K562 (cell line): ENCODE measurements around the gene KRTAP1-1. TPM values are rescaled to one million over a fixed set of nuclear protein-coding genes. Genes with fewer than 3 reads are reported as not detected.

Source experiments
- ATAC-seq: fragments of 200-7000 bp; cut with Tn5 transposase; 3 replicates; pipeline ENCODE4 v1.9.1; 2020; ENCODE audit warnings: moderate library complexity
- BruUV-seq: library from RNA; stranded (reverse); fragments of 400-500 nt; replicated peaks from 2 replicates; lab custom pipeline; 2021; lab: Mats Ljungman, UMichigan
- CTCF ChIA-PET: fragments of 300-600 bp; formaldehyde crosslinking; extraction: SDS; loops from one replicate; lab custom pipeline; 2021; ENCODE audit warnings: low intra/inter-chr PET ratio; lab: Yijun Ruan, JAX
- POLR2A ChIA-PET: fragments of 300-600, 350-650 bp; sonication (Branson Sonifier 250); formaldehyde crosslinking; extraction: SDS; loops from one replicate; lab custom pipeline; 2021; ENCODE audit warnings: antibody characterized with exemption, inconsistent platforms; lab: Yijun Ruan, JAX
- DNase-seq, 4 experiments: peaks; one replicate each; pipeline versions ENCODE4 v3.0.0 to v3.0.0-alpha.2; 2011 to 2018; ENCODE audit warnings: low spot score in 3 of 4, mixed read lengths in 3 of 4; ENCODE audit errors: extremely low read depth in 1 of 4
- FAIRE-seq: peaks from 2 replicates; lab custom pipeline; 2011; peaks lifted over from hg19 to GRCh38; lab: Jason Lieb, UNC
- H2AFZ ChIP-seq: 2 replicates; pipeline ENCODE4 v1.6.0; 2011; ENCODE audit warnings: low read depth, low read length, control low read depth, inconsistent platforms
- H3K27ac ChIP-seq: fragments of 200-600 bp; 3 replicates; pipeline ENCODE4 v1.8.0; 2011; ENCODE audit warnings: low read depth, mild to moderate bottlenecking, control low read depth, inconsistent platforms, low read length, moderate library complexity, mixed read lengths; ENCODE audit errors: extremely low read depth
- H3K27me3 ChIP-seq, 2 experiments: fragments of 300-600 bp in 1 of 2; 2 replicates in 1 of 2; 3 replicates in 1 of 2; pipeline versions ENCODE4 v1.6.0 to v1.8.0; 2011; ENCODE audit warnings: inconsistent platforms in 2 of 2, low read length in 2 of 2, mild to moderate bottlenecking in 1 of 2, mixed read lengths in 1 of 2, moderate library complexity in 1 of 2; ENCODE audit not compliant: control insufficient read depth in 2 of 2, insufficient read depth in 2 of 2
- H3K36me3 ChIP-seq: fragments of 300-600 bp; 3 replicates; pipeline ENCODE4 v1.8.0; 2011; ENCODE audit warnings: mild to moderate bottlenecking, low read length, inconsistent platforms; ENCODE audit not compliant: control insufficient read depth, insufficient read depth
- H3K4me1 ChIP-seq, 2 experiments: fragments of 200-600 bp in 1 of 2; replicated peaks in 1 of 2; 2 replicates in 1 of 2; 3 replicates in 1 of 2; pipeline versions ENCODE4 v1.5.1 to v1.8.0; 2011; ENCODE audit warnings: inconsistent platforms in 2 of 2, low read length in 2 of 2, mild to moderate bottlenecking in 1 of 2, mixed read lengths in 1 of 2, moderate library complexity in 1 of 2; ENCODE audit not compliant: control insufficient read depth in 2 of 2, insufficient read depth in 2 of 2
- H3K4me2 ChIP-seq: 2 replicates; pipeline ENCODE4 v1.6.1; 2011; ENCODE audit warnings: low read length, control low read depth, inconsistent platforms, mixed read lengths; ENCODE audit not compliant: insufficient read depth
- H3K4me3 ChIP-seq: fragments of 200-600 bp; sonication (generic), shearing (Covaris generic); 2 replicates; pipeline ENCODE4 v1.5.1; 2016; ENCODE audit warnings: control low read depth, inconsistent platforms
- H3K79me2 ChIP-seq: fragments of 200-600 bp; 3 replicates; pipeline ENCODE4 v1.8.0; 2011; ENCODE audit warnings: low read length, inconsistent platforms; ENCODE audit not compliant: control insufficient read depth, insufficient read depth
- H3K9ac ChIP-seq, 2 experiments: 2 replicates each; pipeline versions ENCODE4 v1.6.0 to v1.6.1; 2011; ENCODE audit warnings: low read depth in 2 of 2, low read length in 2 of 2, control low read depth in 1 of 2, inconsistent platforms in 1 of 2, mild to moderate bottlenecking in 1 of 2, mixed read lengths in 1 of 2; ENCODE audit not compliant: insufficient read depth in 1 of 2
- H3K9me1 ChIP-seq: one replicate; pipeline ENCODE4 v1.6.0; 2011; ENCODE audit warnings: inconsistent platforms, mild to moderate bottlenecking, low read length, moderate library complexity; ENCODE audit not compliant: control insufficient read depth, insufficient read depth
- H3K9me3 ChIP-seq: replicated peaks from 2 replicates; pipeline ENCODE4 v1.5.1; 2011; ENCODE audit warnings: low read depth, low read length, inconsistent platforms; ENCODE audit not compliant: control insufficient read depth, insufficient read depth
- H4K20me1 ChIP-seq: replicated peaks from 2 replicates; pipeline ENCODE4 v1.6.1; 2011; ENCODE audit warnings: low read length, inconsistent platforms, mixed read lengths; ENCODE audit not compliant: control insufficient read depth, insufficient read depth
- BRD4 ChIP-seq: fragments of 200-600 bp; sonication (generic); IDR thresholded peaks from 2 replicates; pipeline ENCODE4 v1.6.1; 2017; ENCODE audit warnings: inconsistent platforms
- CREM ChIP-seq: IDR thresholded peaks from 2 replicates; pipeline ENCODE4 v1.6.1; 2014; ENCODE audit warnings: antibody characterized with exemption, low read depth
- ETS2 ChIP-seq: IDR thresholded peaks from 2 replicates; pipeline ENCODE4 v1.6.1; 2016; ENCODE audit warnings: borderline replicate concordance, missing genetic modification characterization, mild to moderate bottlenecking, moderate library complexity, missing compliant biosample characterization; ENCODE audit not compliant: poor library complexity, severe bottlenecking
- GABPB2 ChIP-seq: fragments of 250-450 bp; sonication (Bioruptor Pico); conservative IDR thresholded peaks from 2 replicates; pipeline ENCODE4 v1.5.1; 2021; ENCODE audit warnings: mild to moderate bottlenecking
- GATAD2A ChIP-seq: fragments of 450-650 bp; IDR thresholded peaks from 2 replicates; pipeline ENCODE4 v1.6.1; 2017
- HNRNPK ChIP-seq: fragments of 200-400 bp; formaldehyde crosslinking; IDR thresholded peaks from one replicate; pipeline ENCODE4 v1.6.1; 2018; ENCODE audit warnings: mild to moderate bottlenecking, low read depth, low read length; ENCODE audit not compliant: poor library complexity, severe bottlenecking
- RBBP5 ChIP-seq: fragments of 200-600 bp; sonication (generic); IDR thresholded peaks from 2 replicates; pipeline ENCODE4 v1.6.1; 2012; ENCODE audit warnings: borderline replicate concordance, mild to moderate bottlenecking, low read length, control low read depth, inconsistent platforms; ENCODE audit not compliant: insufficient read depth, poor library complexity, severe bottlenecking
- STAT5A ChIP-seq: IDR thresholded peaks from 2 replicates; pipeline ENCODE4 v1.6.1; 2012; ENCODE audit warnings: low read length, inconsistent platforms, borderline replicate concordance
- ZFP30 ChIP-seq: fragments of 250-450 bp; sonication (Bioruptor Pico); IDR thresholded peaks from 2 replicates; pipeline ENCODE4 v1.8.0; 2022; ENCODE audit warnings: moderate library complexity, mild to moderate bottlenecking, inconsistent platforms, borderline replicate concordance
- ZNF197 ChIP-seq: fragments of 200-800 bp; sonication (Bioruptor generic); IDR thresholded peaks from 2 replicates; pipeline ENCODE4 v1.6.1; 2016; ENCODE audit warnings: low read depth, missing genetic modification characterization, missing compliant biosample characterization
- ZNF280A ChIP-seq: fragments of 450-650 bp; IDR thresholded peaks from 2 replicates; pipeline ENCODE4 v1.6.1; 2018; ENCODE audit warnings: mild to moderate bottlenecking, low read depth; ENCODE audit not compliant: partially characterized antibody
- ZNF384 ChIP-seq: IDR thresholded peaks from 2 replicates; pipeline ENCODE4 v1.6.1; 2012; ENCODE audit warnings: low read depth, low read length, improper control_type of control experiment
- ZNF778 ChIP-seq: fragments of 450-650 bp; formaldehyde crosslinking; IDR thresholded peaks from 2 replicates; pipeline ENCODE4 v1.4.0; 2020; ENCODE audit warnings: mild to moderate bottlenecking, moderate library complexity
- whole genome bisulfite sequencing: fragments of 100-300 bp; shearing (Covaris generic); methylation state at CpG from one replicate; pipeline ENCODE4 v1.1.6; 2016; ENCODE audit warnings: low coverage, mixed read lengths; ENCODE audit not compliant: insufficient coverage; ENCODE audit errors: missing lambda C conversion rate; 5-methylcytosine and 5-hydroxymethylcytosine counted together
- in situ Hi-C: fragments of 300-500 bp; cut with MboI; formaldehyde crosslinking; loops from 4 replicates; pipeline ENCODE4 v1.15.0; 2018; ENCODE audit warnings: inconsistent platforms, mixed read lengths
- intact Hi-C: fragments of 100-400 bp; cut with micrococcal nuclease; formaldehyde crosslinking; loops from 2 replicates; pipeline ENCODE4 v1.14.2; 2022
- polyA plus RNA-seq, 8 experiments: library from polyadenylated mRNA; depleted of rRNA in 4 of 8; stranded (reverse) in 5 of 8; unstranded in 3 of 8; fragments of >200 nt; fragmentation: Nextera tagmentation in 2 of 8; fragmentation: Illumina TruSeq in 1 of 8; extraction: Ambion mirVana in 2 of 8; extraction: Trizol in 1 of 8; gene quantifications; 2 replicates each; pipeline versions ENCODE4 v1.2.1 to v1.2.3, GENCODE V29; 2011 to 2014; ENCODE audit warnings: inconsistent platforms in 1 of 8, missing spikeins in 1 of 8
- total RNA-seq, 7 experiments: library from RNA; depleted of rRNA in 6 of 7; stranded (reverse); fragments of >200 nt in 6 of 7; fragmentation: Illumina TruSeq in 2 of 7; extraction: Trizol in 2 of 7; gene quantifications; 2 replicates each; pipeline versions ENCODE4 v1.2.1 to v1.2.3, GENCODE V29; 2011 to 2021; ENCODE audit warnings: low replicate concordance in 1 of 7

The KRTAP1-1 gene
- total and polyA plus RNA-seq, 9 of the 15 experiments (the other 6 are each of a cell fraction or from before 2014, with no cell fraction given), result not detected

- no TSS peak for BruUV-seq
- DNase-seq, result no peak
- in situ Hi-C loops, result no loop called here
Measured at GRCh38 chr17:41029633-41030245, 11.5 kb downstream of the KRTAP1-1 start, which contains the start of gene KRTAP1-4. Gene KRTAP1-4 (minus strand): TSS chr17:41030195. CDS start chr17:41030078, 117 bp downstream.

More at GRCh38 chr17:41029633-41030245, 11.5 kb downstream of the KRTAP1-1 start, which contains the start of gene KRTAP1-4:
- H3K4me3 ChIP-seq, result no peak within 1 kb of the TSS
- no peaks in the 10 kb centered on the region for H4K20me1 ChIP-seq
- H3K4me2 ChIP-seq, result no peak within 1 kb of the TSS
- POLR2A ChIA-PET, result interaction anchor here (0.6 to 1.0 kb wide), 2 partner anchors 29 to 48 kb away, joined by 4 read pairs; no protein-coding TSS in a partner anchor
- H3K27ac ChIP-seq, result no peak within 1 kb of the TSS
- FAIRE-seq (no peak), ATAC-seq (no peak)
- under 1% methylated on average over 12 of the region's 12 CpGs for WGBS
- H3K9me3 ChIP-seq, result no peaks in the 10 kb centered on the region
- H3K79me2 ChIP-seq, result no peaks in the 10 kb centered on the region
- H2AFZ ChIP-seq, result no peak within 1 kb of the TSS
- TF ChIP-seq BRD4 (no peak), ZNF197 (CRISPR knock-in tag) (no peak), ZNF778 (no peak), ETS2 (tag) (no peak), HNRNPK (no peak), GABPB2 (CRISPR knock-in tag) (no peak), RBBP5 (no peak), GATAD2A (no peak), ZFP30 (no peak), CREM (no peak), ZNF280A (no peak), STAT5A (no peak), ZNF384 (no peak)
- H3K4me1 ChIP-seq, result peaks cover 0 to 4% of the 10 kb centered on the region in 2 experiments; a peak in 1 of 5 replicates
- no peaks in the 10 kb centered on the region for H3K36me3 ChIP-seq
- H3K9ac ChIP-seq, result no peak within 1 kb of the TSS
- peaks cover 0 to 21% of the 10 kb centered on the region in 2 experiments; a peak in 2 of 5 replicates for H3K27me3 ChIP-seq
- CTCF ChIA-PET, result no interaction called here
- intact Hi-C loops, result no loop called here
- no peaks in the 10 kb centered on the region for H3K9me1 ChIP-seq
